D721Med (cell line): ENCODE data around the gene FOXD3.

Source experiments
- DNase-seq: peaks from one replicate; pipeline ENCODE4 v3.0.0; 2011; ENCODE audit warnings: low spot score; ENCODE audit not compliant: insufficient read length
- FAIRE-seq: peaks from 2 replicates; lab custom pipeline; 2011; peaks lifted over from hg19 to GRCh38; lab: Jason Lieb, UNC
- CTCF ChIP-seq: IDR thresholded peaks from 2 replicates; pipeline ENCODE4 v1.5.1; 2012; ENCODE audit warnings: mild to moderate bottlenecking, control low read depth; ENCODE audit not compliant: insufficient read depth; ENCODE audit errors: missing control alignments

The FOXD3 gene

GRCh38 chr1:63326473-63327380, 4.4 kb downstream of the FOXD3 start:
- no peak for FAIRE-seq
- TF ChIP-seq CTCF: no peak
- no peak for DNase-seq

GRCh38 chr1:63327417-63328054, 5.2 kb downstream of the FOXD3 start:
- FAIRE-seq: no peak
- TF ChIP-seq CTCF: peak; percentile 85
- no peak for DNase-seq

- TF ChIP-seq CTCF: no peak
- DNase-seq (no peak), FAIRE-seq (no peak)
These were observed 5.8 kb downstream of the FOXD3 start for GRCh38 chr1:63328122-63328521.

GRCh38 chr1:63328781-63329180, 6.4 kb downstream of the FOXD3 start:
- TF ChIP-seq CTCF: no peak
- no peak for DNase-seq
- no peak for FAIRE-seq

GRCh38 chr1:63329621-63330330, 7.4 kb downstream of the FOXD3 start:
- FAIRE-seq (no peak), DNase-seq (no peak)
- TF ChIP-seq CTCF: no peak

GRCh38 chr1:63330331-63330916, 8.1 kb downstream of the FOXD3 start:
- FAIRE-seq (no peak), DNase-seq (no peak)
- TF ChIP-seq CTCF: no peak
